Nucleus accumbens (tissue), 56 donors: ENCODE results near the gene CDCA7.
"Not testable (repeated sequence)": the region's sequence is repeated elsewhere in the genome, so short reads cannot be mapped to it uniquely, and the experiment has no call there.

Experiments used
- DNase-seq, 56 donors: peaks; one replicate each; lab custom pipeline; 2025; lab: John Stamatoyannopoulos, UW

The CDCA7 gene

GRCh38 chr2:173401716-173402326 is 47.1 kb downstream of the CDCA7 start:
- no peak for DNase-seq

GRCh38 chr2:173402405-173402974 is 47.8 kb downstream of the CDCA7 start:
- DNase-seq, result peak in 52 of 56 donors; percentile 4 to 85 (median 48)

DNA sequence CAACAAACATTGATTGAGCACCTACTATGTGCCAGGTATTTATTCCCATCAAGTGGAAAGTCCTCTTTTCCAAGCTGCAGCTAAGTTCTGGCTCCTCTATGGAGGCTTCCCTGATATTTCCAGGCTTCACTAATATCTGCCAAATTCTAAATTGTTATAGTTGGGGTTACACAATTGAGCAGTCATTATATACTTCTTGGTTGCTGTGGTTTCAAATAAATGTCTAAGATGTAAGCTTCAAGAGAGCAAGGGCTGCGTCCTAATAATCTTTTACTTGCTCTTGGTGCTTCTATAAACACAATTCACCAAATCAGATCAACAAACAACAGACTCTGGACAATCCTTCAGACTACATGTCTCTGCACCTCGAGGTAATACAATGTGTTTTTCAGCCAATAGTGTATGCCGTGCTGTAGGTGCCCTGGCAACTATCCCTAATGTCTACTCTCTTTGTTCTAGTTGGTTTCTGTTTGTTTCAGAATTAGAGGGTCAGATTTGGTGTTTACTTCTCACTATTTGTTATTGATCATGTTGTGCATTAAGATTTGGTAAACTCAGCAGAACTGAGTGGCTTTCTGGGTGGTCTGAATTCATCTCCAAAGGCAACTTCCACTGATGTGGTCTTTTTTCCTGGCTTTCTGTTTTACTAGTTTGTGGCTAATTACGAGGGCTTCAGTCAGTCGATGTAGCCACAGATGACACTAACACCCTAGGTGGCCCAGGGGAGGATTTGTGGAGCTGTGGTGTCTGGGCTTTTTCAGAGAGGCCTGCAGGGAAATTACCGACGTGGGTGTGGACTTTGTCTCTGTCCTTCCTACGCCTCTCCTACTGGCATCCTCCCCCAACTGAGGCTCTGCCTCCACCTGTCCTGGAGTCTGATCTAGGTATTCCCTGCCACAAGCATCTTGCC is 50.4 kb downstream of the CDCA7 start:
- DNase-seq, result no peak

- DNase-seq, result no peak
These were observed 52.5 kb downstream of the CDCA7 start for GRCh38 chr2:173407176-173407575.

DNA sequence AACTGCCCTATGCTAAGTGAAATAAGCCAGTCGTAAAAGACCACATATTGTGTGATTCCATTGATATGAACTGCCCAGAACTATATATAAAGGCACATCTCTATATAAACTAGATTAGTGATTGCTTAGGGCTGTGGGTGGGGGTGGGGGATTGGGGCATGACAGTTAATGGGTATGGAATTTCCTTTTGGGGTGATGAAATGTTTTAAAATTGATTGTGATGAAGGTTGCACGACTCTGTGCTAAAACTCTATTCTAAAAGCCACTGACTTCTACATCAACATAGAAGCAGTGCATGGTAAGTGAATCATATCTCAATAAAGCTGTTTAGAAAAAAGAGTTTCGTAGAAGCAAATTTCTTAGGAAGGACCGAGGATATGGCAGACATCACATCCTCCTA is 53.0 kb downstream of the CDCA7 start:
- no peak for DNase-seq

- no peak for DNase-seq
These were observed 55.9 kb downstream of the CDCA7 start for GRCh38 chr2:173410579-173410978.

DNA sequence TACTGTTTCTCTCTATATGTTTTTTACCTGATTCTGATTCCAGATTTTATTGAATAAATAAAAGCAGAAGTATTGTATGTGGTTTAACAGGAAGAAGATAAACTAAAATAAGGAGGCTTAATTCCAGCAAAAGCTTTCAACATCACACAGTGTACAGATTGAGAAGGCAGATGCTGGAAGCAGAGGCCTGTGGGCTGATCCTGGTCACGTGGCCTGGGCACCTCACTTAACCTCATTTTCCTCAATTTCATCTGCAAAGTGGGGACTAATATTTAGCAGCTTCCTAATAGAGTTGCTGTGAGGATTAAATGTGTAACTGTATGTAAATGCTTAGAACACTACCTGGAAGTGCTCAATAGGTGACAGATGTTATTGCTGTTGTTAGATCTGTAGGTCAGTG is 58.0 kb downstream of the CDCA7 start:
- DNase-seq, result no peak

- no peak for DNase-seq
These were observed 60.2 kb downstream of the CDCA7 start for GRCh38 chr2:173414823-173415322.

DNA sequence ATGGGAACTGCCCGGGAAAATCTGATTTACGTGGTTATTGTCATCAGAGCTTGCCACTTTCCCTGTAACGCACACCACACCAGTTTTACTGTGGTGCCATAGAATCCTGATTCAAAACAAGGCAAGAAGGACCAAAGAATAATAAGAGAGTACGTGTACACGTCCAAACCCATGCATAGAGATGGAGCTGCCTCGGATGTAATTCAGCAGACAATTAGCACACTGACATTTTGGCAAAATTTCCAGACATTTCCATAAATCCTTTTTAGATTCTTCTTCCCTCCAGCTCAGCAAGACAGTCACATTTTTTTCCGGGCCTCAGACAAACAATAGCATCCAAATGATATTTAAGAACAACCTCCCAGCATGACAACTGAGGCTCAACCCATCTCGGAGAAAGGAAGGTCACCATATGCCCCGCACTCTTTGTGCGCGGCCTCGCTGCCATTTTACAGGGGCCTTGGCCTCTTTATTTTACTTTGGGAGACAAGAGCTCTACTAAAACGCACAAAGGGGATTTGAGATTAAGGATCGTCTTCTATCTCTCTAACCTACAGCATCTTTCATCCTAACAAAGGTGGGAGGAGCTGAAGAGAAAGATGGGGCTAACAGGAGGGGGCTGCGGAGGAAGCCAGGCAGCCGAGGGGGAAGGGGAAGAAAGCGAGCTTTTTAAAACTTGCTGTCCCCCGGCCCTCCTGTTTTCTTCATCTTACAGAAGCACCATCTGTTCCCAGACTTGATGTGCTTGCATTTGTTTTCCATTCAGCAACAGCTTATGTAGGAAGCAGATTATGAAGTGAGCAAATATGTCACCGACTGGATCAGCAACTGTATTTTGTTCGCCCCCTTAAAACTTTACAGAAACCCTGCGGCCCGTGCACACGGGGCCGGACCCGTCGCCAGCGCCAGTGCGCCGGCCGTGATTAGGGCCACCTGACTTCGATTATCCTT is 61.0 kb downstream of the CDCA7 start:
- DNase-seq, result no peak

GRCh38 chr2:173416415-173417152 is 61.9 kb downstream of the CDCA7 start:
- DNase-seq, result not testable (repeated sequence)

GRCh38 chr2:173417341-173417740 is 62.7 kb downstream of the CDCA7 start:
- DNase-seq, result no peak

DNA sequence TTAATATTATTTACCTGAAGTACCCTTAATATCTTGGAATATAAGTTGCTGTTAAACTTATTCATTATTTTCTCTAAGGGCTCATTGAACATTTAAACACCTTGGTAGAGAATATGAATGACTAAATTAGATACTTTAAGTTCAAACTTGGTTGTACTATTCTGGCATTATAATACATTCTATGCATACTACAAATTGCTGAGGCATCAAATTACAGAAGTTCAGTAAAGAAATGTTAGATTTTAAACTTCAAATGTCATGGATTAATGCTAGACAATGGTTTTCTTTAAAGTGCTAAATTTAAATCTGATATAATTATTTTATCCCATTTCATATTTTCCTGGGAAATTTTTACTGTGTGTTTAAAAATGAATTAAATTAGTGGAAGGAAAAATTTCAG is 63.1 kb downstream of the CDCA7 start:
- DNase-seq, result no peak
